ENCODE results near the gene TRMT2B. TPM values are rescaled to one million over a fixed set of nuclear protein-coding genes. Genes with fewer than 3 reads are reported as not detected.

TRMT2B gene
- total RNA-seq, 2 donors from 2014 or later: 25.7 to 29.2 TPM

DNA sequence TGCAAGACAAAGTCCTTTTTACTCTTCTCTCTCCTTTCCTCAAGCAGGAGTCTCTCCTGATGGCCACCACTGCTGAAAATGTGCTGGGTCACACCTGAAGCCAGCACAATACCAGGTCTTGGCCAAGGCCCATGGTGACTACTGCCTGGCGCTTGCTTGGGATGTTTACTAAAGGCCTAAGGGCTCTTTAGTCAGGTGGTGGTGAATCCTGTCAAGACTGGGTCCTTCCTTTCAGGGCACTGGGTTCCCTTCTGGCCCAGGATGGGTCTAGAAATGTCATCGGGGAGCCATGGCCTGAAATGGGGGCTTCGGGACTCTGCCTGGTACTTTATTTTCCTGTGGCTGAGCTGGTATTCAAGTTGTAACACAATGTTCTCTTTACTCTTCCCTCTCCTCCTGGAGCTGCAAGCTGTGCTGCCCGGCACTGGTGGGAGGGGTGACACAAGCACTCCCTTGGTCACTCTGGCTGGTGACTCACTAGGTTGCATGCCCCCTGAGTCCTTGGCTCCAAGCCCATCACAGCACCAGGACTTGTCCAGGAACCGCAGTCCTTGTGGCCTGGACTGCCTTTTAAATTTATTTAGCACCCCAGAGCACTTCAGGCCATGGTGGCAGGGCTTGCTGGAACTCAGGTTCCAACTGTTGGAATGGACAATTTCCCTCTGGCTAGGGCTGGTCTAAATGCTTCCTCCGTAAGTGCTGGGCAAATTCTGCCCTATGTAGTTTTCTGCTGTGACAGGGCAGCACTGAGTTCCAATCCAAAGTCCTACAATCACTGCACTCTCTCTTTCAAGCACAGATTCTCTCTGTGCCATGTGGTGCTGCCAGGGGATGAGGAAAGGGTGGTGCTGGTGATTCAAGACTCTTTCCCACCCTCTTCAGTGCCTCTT lies 71.1 kb downstream of the TRMT2B start:
- H3K36me3 Mint-ChIP-seq (ENCODE audit: low read depth): no peaks in the 10 kb centered on the region
- no peaks in the 10 kb centered on the region for H3K4me1 Mint-ChIP-seq
- H3K4me3 Mint-ChIP-seq: no peak overlapping the region
- no peak overlapping the region for H3K27ac Mint-ChIP-seq
- H3K27me3 Mint-ChIP-seq: no peaks in the 10 kb centered on the region
- no peak for ATAC-seq (replicated peaks)
- no peaks in the 10 kb centered on the region for H3K9me3 Mint-ChIP-seq

DNA sequence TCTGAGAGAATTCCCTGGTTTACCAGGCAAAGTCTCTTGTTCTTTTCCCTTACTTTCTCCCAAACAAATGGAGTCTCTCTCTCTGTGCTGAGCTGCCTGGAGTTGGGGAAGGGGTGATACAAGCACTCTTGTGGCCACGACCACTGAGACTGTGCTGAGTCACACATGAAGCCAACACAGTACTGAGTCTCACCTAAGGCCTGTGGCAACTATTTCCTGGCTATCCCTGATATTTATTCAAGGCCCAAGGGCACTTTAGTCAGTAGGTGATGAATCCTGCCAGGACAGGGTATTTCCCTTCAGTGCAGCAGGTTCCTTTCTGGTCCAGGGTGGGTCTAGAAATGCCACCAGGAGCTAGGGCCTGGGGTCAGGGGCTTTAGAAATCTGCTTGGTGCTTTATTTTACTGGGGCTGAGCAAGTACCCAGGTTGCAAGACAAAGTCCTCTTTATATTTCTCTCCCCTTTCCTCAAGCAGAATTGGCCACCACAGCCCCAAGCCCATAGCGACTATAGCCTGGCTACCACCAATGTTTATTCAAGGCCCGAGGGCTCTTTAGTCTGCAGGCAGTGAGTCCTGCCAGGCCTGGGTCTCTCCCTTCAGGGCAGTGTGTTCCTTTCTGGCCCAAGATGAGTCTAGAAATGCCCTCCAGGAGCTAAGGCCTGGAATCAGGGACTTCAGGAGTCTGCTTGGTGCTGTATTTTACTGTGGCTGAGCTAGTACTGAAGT lies 71.9 kb downstream of the TRMT2B start:
- ATAC-seq (replicated peaks): peak; percentile 78
- H3K27ac Mint-ChIP-seq: no peak overlapping the region
- no peak overlapping the region for H3K4me3 Mint-ChIP-seq
- H3K27me3 Mint-ChIP-seq: no peaks in the 10 kb centered on the region
- H3K36me3 Mint-ChIP-seq (ENCODE audit: low read depth): no peaks in the 10 kb centered on the region
- no peaks in the 10 kb centered on the region for H3K4me1 Mint-ChIP-seq
- H3K9me3 Mint-ChIP-seq: no peaks in the 10 kb centered on the region

DNA sequence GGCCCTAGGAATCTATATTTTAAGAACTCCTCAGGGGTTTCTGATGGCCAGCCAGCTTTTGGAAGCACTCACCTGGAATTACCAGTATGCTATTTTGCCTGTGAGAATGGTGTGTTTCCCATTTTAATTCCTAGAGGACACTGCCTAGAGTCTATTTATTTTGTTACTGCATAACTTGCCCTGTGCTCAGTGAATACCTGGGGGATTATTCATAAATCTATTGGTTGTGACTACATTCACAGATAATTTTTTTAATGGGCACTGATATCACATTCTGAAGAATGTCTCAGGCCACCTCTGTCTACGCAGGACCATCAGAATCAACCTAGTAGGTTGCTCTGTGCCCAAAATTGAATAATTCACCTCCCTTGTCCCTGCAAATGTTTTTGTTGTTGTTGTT lies 75.7 kb downstream of the TRMT2B start:
- ATAC-seq (replicated peaks): no peak
- Mint-ChIP-seq H3K36me3 (ENCODE audit: low read depth) (no peaks in the 10 kb centered on the region), H3K27me3 (no peaks in the 10 kb centered on the region), H3K27ac (no peak overlapping the region), H3K9me3 (no peaks in the 10 kb centered on the region), H3K4me1 (no peaks in the 10 kb centered on the region), H3K4me3 (no peak overlapping the region)

DNA sequence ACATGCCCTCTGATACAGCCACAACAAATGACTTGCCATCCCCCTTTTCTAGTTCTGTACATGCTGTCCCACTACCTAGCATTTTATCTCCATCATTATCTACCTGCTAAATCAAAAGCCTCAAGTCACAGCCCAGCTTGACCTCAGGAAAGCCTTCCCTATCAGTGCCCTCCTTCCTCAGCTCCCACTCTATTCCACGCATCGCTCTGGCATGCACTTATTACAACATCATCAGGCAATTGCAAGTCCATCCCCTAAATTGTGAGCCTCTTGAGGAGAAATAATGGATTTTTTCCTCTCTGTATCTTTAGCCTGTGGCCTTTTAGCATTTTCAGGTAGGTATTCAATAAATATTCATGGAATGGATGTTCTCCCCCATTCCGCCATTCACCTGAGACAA lies 76.7 kb downstream of the TRMT2B start:
- H3K4me3 Mint-ChIP-seq: no peak overlapping the region
- no peaks in the 10 kb centered on the region for H3K9me3 Mint-ChIP-seq
- no peaks in the 10 kb centered on the region for H3K4me1 Mint-ChIP-seq
- H3K27ac Mint-ChIP-seq: no peak overlapping the region
- no peaks in the 10 kb centered on the region for H3K27me3 Mint-ChIP-seq
- ATAC-seq (replicated peaks): no peak
- H3K36me3 Mint-ChIP-seq (ENCODE audit: low read depth): no peaks in the 10 kb centered on the region

DNA sequence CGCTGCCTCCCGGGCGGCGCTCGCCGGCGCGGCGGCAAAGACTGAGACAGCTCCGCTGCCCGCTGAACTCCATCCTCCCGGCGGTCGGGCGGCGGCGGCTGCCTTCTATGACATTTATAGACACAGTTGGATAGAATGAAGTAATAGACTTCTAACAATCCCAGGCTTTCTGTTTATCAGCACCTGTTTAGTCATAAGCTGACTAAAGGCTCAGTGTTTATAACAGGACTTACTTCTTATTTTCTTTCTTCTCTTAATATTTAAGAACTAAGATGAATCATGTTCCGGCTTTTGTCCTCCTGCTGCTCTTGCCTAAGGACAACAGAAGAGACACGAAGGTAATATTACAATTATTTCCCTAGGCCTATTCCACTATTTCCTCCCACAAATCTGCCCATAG lies 78.5 kb downstream of the TRMT2B start:
- ATAC-seq (replicated peaks): no peak
- no peaks in the 10 kb centered on the region for H3K9me3 Mint-ChIP-seq
- no peak overlapping the region for H3K4me3 Mint-ChIP-seq
- H3K27me3 Mint-ChIP-seq: no peaks in the 10 kb centered on the region
- H3K27ac Mint-ChIP-seq: no peak overlapping the region
- no peaks in the 10 kb centered on the region for H3K4me1 Mint-ChIP-seq
- H3K36me3 Mint-ChIP-seq (ENCODE audit: low read depth): no peaks in the 10 kb centered on the region

DNA sequence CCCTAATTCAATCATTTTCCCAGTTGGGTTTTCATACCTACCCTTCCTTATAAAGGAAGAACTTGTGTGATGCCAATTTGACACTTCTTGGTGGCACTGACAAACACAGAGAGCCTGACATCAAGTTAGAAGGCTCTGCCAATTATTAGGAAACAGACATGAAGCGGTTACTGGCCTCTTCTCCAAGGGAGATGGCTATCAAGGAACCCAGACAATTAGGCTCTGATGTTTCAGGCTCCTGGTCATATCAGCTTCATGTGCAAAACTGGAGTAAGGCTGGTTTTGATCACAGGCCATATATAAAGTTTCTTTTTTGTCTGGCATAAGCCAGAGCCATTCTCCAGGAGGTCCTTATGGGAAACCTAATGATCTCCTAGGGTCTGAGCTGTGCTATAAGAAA lies 82.0 kb downstream of the TRMT2B start:
- Mint-ChIP-seq H3K36me3 (ENCODE audit: low read depth) (no peaks in the 10 kb centered on the region), H3K27me3 (no peaks in the 10 kb centered on the region), H3K4me3 (no peak overlapping the region), H3K4me1 (no peaks in the 10 kb centered on the region), H3K9me3 (no peaks in the 10 kb centered on the region), H3K27ac (no peak overlapping the region)
- ATAC-seq (replicated peaks): no peak

DNA sequence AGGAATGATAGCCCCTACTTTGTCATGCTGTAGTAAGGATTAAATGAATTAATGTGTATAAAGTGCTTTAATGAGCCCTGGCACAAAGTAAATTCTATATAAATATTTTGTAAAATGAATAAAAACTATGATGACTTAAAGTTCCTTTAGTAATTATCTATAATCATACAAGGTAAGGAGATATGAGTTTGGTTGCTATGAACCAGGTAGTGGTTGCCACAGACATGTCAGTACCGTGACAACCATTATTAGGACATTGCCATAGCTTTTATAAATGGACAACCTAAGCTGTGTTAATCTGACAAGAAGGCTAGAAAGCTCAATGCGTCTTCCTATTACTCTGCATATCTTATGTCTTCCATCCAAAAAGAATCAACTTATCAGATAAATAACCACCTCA lies 82.5 kb downstream of the TRMT2B start, which contains the start of gene ARL13A:
ARL13A (plus strand) TSS at position 301 of the 400 bp plus-strand sequence. CDS start 3,982 bp downstream, outside the sequence.
- H3K9me3 Mint-ChIP-seq: no peaks in the 10 kb centered on the region
- no peak within 1 kb of the TSS for H3K4me3 Mint-ChIP-seq
- no peak within 1 kb of the TSS for H3K27ac Mint-ChIP-seq
- no peaks in the 10 kb centered on the region for H3K36me3 Mint-ChIP-seq (ENCODE audit: low read depth)
- no peak for ATAC-seq (replicated peaks)
- no peaks in the 10 kb centered on the region for H3K27me3 Mint-ChIP-seq
- no peaks in the 10 kb centered on the region for H3K4me1 Mint-ChIP-seq

DNA sequence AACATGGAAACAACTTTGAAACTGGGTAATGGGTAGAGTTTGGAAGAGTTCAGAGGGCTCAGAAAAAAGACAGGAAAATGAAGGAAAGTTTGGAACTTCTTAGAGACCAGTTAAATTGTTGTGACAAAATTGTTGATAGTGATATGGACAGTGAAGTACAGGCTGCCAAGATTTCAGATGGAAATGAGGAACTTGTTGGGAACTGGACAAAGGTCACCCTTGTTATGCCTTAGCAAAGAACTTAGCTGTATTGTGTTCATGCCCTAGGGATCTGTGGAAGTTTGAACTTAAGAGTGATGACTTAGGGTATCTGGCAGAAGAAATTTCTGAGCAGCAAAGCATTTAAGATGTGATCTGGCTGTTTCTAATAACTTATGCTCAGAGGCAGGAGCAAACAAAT lies 87.5 kb downstream of the TRMT2B start:
- no peak for ATAC-seq (replicated peaks)
- Mint-ChIP-seq H3K9me3 (no peaks in the 10 kb centered on the region), H3K27ac (no peak overlapping the region), H3K36me3 (ENCODE audit: low read depth) (no peaks in the 10 kb centered on the region), H3K4me1 (no peaks in the 10 kb centered on the region), H3K4me3 (no peak overlapping the region), H3K27me3 (no peaks in the 10 kb centered on the region)

DNA sequence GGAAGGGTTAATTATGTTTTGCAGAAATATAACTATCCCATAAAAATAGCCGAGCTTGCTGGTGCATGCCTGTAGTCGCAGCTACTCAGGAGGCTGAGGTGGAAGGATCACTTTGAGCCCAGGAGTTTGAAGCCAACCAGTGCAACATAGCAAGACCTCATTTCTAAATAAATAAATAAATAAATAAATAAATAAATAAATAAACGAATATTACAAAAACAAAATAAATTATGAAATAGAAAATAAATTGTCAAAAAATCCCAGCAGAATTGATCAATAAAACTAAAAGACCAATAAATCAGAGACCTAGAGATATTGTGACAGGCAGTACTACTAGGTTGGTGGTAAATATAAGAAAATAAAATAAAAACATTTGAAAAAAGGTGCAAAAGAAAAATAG lies 89.1 kb downstream of the TRMT2B start:
- no peaks in the 10 kb centered on the region for H3K9me3 Mint-ChIP-seq
- no peaks in the 10 kb centered on the region for H3K4me1 Mint-ChIP-seq
- no peak overlapping the region for H3K27ac Mint-ChIP-seq
- H3K27me3 Mint-ChIP-seq: no peaks in the 10 kb centered on the region
- no peak overlapping the region for H3K4me3 Mint-ChIP-seq
- no peaks in the 10 kb centered on the region for H3K36me3 Mint-ChIP-seq (ENCODE audit: low read depth)
- no peak for ATAC-seq (replicated peaks)

Other genes with a start within 250 kb of the TRMT2B start
- gene CSTF2, start 231.7 kb downstream of the TRMT2B start, total RNA-seq: 10 to 100 TPM; 28.8 to 51.2 TPM
- not detected for gene NOX1, start 177.8 kb downstream of the TRMT2B start, total RNA-seq
- gene XKRX, start 123.2 kb downstream of the TRMT2B start, total RNA-seq: under 1 TPM; 0.13 to 0.34 TPM
- not detected for gene ARL13A, start 82.4 kb downstream of the TRMT2B start, total RNA-seq
- not detected for gene TMEM35A, start 26.8 kb upstream of the TRMT2B start, total RNA-seq
- 10 to 100 TPM; 18.6 to 28.1 TPM for gene CENPI, start 46.1 kb upstream of the TRMT2B start, total RNA-seq
- gene DRP2, start 167.7 kb upstream of the TRMT2B start, total RNA-seq: 1 to 10 TPM in 1 of 2 donors, under 1 TPM in 1; 0.90 to 1.6 TPM
- under 1 TPM in 1 of 2 donors, not detected in 1; 0.11 TPM for gene TAF7L, start 239.2 kb upstream of the TRMT2B start, total RNA-seq

All from activated T-helper 17 cell treated with anti-CD3 and anti-CD28 coated beads, Interleukin-2, amount 50 U/mL, for 72 hours (primary cell).